NCI-H526 (cell line): Measurements from ENCODE around the gene ZNF48.
A peak's percentile ranks its signal among the peaks of the same experiment; 100 is the strongest.

ENCODE experiments used
- DNase-seq, 2 experiments: peaks; one replicate each; lab custom pipeline; 2025; lab: John Stamatoyannopoulos, UW

Gene ZNF48

DNA sequence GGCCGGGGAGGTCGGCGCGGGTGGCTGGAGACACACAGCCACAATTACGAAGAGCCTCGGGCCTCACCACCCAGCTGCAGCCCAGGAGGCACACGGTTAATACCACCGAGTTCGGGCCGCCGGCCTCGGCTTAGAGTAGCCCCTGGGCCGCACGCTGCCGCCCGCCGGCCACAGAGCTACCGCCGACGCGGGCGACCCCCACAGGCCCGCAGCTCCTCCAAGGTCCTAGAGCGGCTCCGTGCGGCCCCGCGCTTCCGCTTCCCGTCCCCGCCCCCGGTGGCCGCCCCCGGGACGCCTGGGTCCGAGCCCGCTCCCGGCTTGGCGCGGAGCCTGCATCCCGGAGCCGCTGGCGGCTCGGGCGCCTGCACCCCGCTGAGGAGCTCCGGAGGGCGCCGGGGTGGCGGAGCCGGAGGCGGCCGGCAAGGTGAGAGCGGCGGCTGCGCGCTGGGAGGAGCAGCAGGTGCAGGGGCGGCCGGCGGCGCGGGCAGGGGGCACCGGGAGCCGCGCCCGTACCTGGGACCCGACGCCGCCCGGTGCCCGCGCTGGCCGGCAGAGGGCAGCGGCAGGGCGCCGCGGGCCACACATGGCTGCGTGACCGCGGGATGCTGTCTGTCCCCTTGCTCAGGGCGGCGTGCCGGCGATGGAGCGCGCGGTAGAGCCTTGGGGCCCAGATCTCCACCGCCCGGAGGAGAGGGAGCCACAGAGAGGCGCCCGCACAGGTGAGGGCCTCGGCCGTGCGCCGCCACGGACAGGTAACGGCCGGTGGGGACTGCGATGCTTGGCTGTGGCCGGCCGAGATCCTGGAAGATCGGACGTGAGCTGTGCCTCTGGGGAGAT, at the start of gene ZNF48:
Gene ZNF48, plus strand, starts transcription at position 266 of the 837 bp plus-strand sequence. Its CDS starts 375 bp downstream, at position 641.
- DNase-seq, result peak; percentile 81 to 97

DNA sequence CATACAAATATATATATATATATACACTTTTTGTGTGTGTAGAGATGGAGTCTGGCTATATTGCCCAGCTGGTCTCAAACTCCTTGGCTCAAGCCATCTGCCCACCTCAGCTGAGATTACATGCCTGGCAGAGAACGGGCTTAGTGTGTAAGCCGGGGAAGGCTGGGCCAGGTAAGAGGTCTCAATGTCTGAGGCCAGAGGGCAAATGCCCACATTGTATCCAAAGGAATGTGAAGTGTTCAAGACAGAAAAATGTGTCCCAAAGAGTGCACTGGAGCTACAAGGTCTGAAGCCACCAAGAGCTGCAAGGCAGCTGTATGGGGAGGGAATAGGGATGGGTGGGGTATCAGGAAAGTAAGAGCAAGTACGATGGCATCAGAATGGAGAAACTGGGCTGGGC, 48.9 kb upstream of the ZNF48 start:
- DNase-seq, result no peak

DNA sequence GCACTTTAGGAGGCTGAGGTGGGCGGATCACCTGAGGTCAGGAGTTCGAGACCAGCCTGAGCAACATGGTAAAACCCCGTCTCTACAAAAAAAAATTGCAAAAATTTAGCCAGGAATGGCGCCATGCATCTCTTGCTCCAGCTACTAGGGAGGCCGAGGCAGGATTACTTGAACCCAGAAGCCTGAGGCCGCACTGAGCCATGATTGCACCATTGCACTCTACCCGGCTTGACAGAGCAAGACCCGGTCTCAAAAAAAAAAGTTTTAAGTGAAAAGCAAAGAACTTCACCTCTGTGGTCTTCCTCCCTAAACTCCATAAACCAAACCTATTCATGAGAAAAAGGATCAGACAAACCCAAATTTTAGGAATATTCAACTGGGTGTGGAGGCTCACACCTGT, 47.1 kb upstream of the ZNF48 start:
- DNase-seq, result no peak

DNA sequence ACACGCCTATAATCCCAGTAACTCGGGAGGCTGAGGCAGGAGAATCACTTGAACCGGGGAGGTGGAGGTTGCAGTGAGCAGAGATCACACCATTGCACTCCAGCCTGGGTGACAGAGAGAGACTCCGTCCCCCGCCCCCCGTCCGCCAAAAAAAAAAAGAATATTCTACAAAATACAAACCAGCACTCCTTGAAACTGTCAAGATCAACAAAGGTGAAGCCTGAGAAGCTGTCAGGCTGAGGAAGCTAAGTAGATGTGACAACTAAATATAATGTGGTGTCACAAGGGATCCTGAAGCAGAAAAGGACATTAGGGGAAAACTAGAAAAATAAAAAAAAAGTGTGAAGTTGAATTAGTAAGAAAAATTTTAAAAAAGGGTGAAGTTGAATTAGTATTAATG, 46.3 kb upstream of the ZNF48 start:
- DNase-seq, result no peak

DNA sequence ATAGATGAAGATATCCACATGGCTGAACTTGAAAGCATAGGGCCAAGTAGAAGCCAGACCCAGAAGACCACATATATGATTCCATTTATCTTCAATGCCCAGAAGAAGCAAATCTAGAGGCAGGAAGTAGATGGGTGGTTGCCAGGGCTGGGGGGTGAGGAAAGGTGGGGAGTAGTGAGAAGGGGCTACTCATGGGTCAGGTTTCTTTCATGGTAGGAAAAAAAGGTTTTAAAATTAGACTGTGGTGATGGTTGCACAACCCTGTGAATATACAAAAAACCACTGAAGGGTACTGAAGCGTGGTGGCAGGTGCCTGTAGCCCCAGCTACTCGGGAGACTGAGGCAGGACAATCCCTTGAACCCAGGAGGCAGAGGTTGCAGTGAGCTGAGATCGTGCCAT, 45.5 kb upstream of the ZNF48 start:
- no peak for DNase-seq

DNA sequence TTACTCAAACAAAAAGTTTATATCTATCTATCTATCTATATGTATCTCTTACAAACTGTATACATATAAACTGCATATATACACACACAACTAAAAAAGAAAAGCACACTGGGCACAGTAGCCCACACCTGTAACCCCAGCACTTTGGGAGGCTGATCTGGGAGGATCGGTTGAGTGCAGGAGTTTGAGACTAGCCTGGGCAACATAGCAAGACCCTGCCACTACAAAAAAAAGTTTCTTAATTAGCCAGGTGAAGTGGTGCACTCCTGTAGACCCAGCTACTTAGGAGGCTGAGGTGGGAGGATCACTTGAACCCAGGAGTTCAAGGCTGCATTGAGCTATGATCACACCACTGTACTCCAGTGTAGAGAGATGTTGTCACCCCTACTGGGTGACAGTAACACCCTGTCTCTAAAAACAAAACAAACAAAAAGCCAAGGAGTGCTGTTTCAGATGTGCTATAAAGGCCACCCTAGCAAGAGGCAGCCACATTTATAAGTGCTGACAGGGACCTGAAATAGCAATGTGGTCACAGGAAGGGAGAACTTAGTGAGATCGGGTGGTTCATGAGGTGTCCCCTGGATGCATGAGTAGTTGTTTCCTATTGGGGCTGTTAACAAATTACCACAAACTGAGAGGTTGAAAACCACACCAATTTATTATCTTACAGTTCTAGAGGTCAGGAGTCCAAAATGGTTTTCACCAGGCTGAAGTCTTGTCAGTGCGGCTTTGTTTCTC, 44.9 kb upstream of the ZNF48 start:
- no peak for DNase-seq

DNA sequence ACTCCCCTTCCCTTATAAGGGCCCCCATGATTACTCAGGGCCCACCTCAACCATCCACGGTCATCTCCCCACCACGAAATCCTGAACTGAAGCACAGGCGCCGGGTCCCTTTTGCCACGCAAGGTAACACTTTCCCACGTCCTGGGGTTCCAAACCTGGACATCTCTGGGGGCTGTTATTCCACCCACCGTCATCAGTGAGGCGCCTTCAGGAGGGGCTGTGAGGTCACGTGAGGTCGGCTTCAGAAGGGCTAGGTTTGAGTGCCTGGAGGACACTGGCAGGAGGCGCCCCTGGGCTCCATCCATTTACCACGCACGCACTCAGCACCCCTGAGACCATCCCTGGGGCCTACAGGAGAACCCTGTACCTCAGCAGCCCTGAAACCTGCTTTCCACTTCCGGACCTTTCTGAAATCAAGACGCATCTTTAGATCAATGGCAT, 44.2 kb upstream of the ZNF48 start:
- no peak for DNase-seq

DNA sequence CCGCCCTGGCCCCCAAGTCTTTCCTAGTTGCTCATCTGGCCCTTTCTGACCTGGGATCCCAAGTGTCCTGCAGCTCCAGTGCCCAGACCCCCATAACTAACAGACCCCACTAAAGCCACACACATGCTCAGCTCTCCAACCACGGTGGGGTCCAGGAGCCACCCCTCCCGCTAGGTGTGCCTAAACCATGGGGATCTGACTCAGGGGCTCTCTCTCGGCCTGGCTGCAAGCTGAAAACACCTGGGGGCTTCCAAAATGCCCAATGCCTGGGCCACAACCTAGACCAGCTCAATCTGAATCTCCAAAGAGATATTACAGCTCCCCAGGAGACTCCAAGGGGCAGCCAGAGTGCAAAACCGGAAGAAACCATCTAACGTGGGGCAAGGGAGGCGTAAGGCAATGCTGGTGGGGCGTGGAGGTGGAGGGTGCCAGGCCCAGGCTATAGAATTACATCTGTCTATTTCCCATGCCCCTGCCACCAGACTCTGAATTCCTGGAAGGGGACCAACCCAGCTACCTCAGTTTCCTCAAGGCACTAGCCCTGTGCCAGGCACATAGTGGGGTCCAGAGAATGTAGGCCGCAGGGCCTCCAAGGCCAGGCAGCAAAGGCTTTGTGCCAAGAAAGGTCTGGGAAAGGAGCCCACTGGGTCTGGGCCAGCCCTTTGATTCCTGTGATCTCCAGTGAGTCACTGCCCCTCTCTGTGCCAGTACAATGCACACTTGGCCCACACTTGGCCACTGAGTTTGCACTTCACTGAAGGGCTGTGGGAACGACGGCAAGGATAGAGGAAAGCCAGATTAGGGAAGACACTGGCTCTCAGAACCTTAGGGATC, 43.4 kb upstream of the ZNF48 start:
- DNase-seq, result no peak

DNA sequence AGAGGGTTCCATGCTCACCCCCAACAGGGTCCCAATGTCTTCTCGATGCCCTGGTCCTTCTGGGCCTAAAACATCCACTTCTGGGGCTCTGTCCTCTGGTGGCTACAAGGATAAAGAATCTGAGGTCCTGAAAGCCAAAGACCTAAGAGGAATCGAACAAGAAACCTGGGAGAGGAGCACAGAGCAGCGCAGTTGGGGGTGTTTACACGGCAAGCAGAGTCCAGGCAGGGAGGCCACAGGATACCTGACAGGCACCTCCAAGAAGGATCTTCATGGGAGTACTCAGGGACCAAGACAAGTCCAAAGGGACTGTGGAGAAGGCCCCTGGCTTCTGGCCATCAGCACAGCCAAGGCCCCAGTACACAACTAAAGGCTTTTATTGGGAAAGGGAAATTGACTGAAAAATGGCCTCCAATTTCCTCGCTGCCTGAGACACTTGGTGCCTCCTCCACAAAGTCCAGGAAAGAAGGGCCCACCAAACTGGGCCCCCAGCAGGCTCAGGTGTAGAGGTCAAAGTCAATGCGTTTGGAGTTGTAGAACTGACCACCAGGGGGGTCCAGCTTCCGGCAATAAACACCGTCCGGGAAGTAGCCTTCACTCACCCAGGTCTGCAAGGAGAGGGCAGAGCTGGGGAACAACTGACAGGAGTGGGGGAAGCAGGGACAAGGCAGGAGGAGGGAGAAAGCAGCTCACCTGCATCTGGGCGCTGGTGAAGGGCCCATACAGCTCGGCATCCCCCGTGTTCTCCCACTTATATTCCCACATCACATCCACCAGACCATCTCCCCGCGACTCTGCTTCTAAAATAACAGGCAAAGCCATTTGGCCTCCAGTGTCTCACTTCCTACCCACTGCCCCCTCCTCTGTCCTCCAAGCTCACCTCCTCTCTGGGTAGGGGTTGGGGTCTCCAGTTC, 42.5 kb upstream of the ZNF48 start:
- no peak for DNase-seq

DNA sequence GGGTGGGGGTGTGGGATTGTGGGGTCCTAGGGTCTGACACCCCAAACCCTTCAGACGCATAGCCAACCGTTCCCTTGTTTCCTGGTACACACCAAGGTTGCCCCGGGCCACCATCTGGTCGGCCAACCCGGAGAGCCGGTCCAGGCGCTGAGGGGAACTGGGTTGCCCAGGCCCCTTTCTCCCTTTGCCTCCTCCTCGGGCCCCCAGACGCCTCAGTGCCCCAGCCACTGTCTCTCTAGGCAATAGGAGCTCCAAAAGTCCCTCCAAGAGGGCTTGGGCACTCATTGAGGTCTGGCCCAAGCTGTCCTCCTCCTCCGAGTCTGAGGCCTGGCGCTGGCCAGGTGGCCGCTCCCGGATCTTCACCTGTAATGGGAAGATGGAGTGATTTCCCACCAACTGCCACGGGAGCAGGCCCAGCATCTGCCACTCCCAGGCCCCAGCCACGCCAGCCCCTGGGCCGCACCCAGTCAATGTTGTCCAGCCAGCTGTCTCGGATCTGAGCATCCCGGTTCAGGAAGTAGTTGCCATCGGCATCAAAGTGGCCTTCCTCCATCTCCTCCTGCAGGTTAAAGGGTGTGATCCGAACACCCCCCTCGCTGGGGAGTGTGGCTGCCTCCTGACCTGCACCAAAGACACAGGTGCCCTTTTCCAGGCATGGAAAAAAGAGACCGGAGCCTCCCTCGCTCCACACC, 41.6 kb upstream of the ZNF48 start:
- DNase-seq, result no peak

DNA sequence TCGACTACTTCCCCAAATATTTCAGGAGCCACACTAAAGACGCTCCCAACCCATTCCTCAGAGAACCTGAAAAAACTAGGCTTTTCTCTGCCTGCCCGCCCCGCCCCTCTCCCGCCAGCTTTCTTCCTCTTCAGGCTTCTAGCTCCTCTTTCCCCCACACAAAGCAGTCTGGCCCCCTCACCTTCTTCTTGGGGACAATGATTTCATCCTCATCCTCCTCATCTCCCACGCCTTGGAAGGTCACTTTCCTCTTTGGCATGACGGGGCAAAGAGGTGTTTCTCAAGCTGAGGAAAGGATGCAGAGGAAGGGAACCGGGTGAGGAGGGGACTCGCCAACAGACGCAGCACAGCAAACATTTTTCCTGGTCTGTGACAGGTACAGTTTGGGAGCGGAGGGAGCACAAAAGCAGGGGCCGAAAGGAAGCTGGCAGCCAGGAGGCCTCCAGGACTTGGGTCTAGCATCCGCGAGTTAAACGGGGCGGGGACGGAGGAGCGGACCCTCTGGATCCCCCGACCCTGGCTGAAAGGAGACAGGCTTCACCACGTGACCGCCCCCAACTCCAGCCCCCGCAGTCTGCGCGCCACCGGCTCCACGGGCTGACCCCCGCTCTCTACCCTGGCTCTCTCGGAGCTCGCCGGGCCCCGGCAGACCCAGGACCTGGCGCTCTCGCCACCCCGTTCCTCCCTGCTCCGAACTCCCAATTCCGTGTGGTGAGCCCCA, 40.6 kb upstream of the ZNF48 start:
- peak in 1 of 2 experiments; percentile 45 for DNase-seq

DNA sequence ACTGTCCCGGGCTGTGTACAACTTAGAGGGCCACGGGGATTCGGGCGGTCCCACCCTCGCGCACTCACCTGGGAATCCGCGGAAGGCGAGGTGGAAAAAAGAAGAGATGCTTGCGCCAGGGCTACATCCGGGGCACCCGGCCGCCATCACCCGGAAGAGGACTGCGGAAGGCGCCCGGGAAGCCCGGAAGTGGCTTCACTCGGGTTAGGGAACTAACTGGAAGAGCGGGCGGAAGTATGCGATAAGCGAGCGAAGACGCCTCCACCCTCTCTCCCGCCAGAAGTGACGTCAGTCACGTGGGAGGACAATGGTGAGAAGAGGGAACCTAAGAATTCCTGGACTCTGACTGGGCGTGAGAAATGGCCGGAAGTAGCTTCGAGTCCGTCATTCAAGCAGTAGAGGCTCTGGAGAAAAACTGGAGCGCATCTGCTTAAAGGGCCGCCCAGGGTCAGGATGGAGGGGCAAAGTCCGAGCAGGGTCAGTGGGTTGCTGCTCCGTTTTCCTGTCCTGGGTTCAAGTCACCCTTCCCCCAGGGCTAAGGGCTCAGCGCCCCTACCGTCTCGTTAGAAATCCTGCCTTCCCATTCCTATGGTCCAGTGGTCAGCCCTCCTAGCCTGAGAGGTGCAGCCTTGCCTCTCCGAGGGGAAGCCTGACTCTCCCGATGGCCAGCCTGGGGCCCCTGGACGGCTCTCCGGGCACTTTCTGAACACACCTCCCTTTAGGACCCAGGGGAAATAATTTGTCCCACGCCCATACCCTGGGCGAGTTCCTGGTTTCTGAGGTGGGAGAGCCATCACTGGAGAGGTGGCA, 39.9 kb upstream of the ZNF48 start, which contains the start of gene CD2BP2:
Gene CD2BP2, minus strand, starts transcription at position 165 of the 810 bp plus-strand sequence. CDS start 627 bp downstream, outside the sequence.
- peak; percentile 98 for DNase-seq

DNA sequence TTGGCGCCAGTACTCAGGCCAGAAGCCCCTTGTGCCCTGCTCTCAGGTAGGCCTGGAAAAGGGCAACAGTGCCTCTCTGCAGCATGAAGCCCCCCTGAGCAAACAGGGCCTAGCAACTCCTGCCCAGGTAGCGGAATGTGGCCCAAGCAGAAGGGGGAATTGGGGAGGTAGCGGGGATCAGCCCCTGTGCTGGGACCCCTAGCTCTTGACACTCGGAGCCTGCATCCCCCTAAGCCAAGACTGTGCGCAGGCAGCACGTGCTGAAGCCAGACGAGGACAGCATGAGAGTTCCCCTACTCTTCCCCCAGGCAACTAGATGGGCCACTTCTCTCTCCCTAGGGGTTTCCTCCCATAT, 39.3 kb upstream of the ZNF48 start:
- no peak for DNase-seq

DNA sequence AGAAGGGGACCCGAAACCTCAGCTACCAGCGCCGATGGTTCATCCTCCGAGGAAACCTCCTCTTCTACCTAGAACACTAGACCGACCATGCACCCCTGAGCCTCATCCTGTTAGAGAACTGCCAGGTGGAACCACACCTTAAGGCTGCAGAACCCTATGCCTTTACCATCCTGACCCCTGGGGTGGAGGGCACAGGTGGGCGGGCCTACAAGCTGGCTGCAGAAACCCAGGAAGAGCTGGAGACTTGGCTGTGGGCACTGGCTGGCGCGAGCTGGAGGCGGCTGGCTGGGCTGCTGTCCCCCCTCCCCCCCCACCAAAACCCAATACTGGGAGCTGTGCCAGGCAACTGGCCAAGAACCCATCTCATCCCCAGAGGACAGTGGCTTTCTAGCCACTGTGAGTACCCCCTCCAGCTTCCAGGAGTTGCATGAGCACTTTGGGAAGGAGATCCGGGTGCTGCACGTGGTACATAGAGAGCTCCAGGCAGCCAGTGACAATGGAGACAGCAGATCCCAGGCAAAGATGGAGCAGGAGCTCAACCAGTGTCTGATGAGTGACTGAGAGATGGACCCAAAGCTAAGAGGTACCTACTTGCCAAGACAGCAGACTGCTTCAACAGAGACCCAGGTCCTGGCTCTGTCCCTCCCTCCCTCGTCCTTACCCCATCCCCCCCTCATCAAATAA, 38.7 kb upstream of the ZNF48 start:
- DNase-seq, result no peak

DNA sequence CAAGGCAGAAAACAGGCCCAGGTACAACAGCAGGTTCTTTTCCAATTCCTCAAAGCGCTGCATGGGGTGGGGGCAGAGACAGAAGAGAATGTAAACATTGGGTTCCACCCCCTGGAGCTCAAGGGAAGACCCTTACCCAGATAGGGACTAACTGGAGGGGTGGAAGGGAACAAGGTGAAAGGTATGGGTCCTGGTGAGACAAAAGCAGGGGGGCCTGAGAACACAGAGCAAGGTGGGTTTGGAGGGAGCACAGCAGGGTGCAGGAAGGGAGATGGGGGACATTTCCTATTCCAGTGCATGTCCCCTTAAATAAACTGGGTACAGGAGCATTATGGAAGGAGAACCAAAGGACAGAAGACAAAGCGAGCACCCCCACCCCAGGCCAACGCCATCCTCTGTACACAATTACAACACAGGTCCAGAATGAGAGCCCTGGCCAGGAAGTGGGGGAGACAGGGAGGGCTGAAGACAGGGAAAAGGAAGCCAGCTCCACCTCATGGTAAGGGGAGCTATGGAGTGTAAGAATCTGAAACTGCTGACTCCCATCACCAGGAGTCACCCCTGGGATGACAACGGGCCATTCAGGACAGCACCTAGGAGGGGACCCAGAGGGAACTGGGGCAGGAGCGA, 38.0 kb upstream of the ZNF48 start:
- DNase-seq, result no peak

DNA sequence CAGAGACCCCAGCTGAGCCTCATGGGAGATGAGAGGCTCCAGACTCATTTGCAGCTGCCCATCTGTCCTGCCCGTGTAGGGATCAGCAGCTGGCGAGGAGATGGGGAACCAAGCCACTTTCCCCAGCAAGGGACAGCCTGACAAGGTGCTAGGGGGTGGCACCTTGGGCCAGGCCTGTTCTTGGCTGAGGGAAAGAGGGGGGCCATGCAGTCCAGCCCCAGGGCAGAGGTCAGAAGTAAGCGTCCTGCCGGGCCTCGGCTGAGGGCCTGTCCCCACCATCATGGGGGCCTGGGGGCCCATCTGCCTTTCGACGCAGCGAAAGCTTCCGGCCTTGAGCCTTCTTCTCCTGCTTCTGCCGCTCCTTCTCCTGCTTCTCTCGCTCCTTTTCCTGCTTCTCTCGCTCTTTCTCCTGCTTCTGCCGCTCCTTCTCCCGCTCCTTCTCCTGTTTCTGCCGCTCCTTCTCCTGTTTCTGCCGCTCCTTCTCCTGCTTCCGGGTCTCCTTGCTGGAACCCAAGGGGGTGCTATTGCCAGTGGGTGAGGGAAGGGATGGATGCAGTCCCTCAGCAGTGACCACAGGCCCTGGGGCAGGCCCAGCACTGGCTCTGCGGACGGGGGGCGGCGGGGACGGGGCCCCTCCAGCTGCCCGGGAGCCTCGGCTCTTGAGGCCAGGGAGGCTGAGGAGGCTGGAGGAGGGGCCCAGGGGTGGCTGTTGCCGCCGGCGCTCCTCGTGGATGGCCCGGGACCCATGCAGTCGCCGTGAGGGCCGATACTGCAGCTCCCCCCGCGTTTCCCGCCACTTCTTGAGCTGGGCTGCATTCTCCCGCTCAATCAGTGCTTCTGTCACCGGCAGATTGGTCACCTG, 37.3 kb upstream of the ZNF48 start:
- no peak for DNase-seq

DNA sequence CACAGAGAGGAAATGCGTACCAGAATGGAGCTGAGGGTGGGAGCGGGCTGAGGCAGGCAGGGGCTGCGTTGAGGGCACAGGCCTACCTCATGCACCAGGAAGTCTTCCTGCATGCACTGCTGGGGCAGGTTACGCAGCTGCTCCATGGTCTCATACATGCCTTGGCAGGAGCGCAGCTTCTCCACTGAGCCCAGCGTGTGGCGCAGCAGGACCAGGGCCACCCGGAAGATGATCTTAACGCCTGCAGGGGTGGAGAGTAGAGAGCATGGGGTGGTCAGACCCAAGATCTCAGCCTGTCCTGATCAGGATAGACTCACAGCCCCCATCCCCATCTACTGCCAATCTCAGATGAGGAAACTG, 36.7 kb upstream of the ZNF48 start:
- DNase-seq, result no peak
